NCI-H146 treated with DMSO at 0.1 percent for 48 hours (cell line): Measurements from ENCODE around the gene DTNA.
"Not testable (repeated sequence)": the region's sequence is repeated elsewhere in the genome, so short reads cannot be mapped to it uniquely, and the experiment has no call there.

ENCODE experiments used
- DNase-seq: peaks from one replicate; lab custom pipeline; 2025; ENCODE audit not compliant: unreplicated experiment; lab: John Stamatoyannopoulos, UW

Gene DTNA

GRCh38 chr18:34887881-34888580 lies 177.9 kb downstream of the DTNA start:
- no peak for DNase-seq

- no peak for DNase-seq
These were observed 180.5 kb downstream of the DTNA start for GRCh38 chr18:34890486-34891085.

- DNase-seq = no peak
These were observed 182.3 kb downstream of the DTNA start for GRCh38 chr18:34892379-34892778.

DNA sequence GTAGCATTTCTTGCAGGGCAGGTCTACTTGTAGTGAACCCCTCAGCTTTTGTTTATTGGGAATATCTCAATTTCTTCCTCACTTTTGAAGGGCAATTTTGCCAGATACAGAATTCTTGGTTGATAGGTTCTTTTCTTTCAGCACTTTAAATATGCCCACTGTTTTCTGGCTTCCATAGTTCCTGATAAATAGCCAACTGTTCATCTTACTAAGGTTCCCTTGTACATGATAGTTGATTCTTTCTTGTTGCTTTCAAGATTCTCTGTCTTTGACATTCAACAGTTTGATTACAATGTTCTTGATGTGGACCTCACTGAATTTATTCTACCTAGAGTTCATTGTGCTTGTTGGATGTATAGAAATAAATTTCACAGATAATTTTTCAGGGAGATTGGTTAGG lies 183.1 kb downstream of the DTNA start:
- no peak for DNase-seq

GRCh38 chr18:34901299-34901698 lies 191.2 kb downstream of the DTNA start:
- no peak for DNase-seq

DNA sequence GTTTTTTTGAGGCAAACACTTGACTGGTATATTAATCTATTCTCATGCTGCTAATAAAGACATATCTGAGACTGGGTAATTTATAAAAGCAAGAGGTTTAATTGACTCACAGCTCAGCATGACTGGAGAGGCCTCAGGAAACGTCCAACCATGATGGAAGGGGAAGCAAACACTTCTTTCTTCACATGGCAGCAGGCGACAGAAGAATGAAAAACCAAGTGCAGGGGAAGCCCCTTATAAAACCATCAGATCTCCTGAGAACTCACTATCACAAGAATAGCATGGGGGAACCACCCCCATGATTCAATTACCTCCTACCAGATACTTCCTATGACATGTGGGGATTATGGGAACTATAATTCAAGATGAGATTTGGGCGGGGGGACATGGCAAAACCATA lies 194.9 kb downstream of the DTNA start:
- DNase-seq = no peak

GRCh38 chr18:34906985-34907384 lies 196.9 kb downstream of the DTNA start:
- not testable (repeated sequence) for DNase-seq

- DNase-seq = no peak
These were observed 199.7 kb downstream of the DTNA start for GRCh38 chr18:34909637-34910364.

GRCh38 chr18:34911081-34911480 lies 201.0 kb downstream of the DTNA start:
- no peak for DNase-seq

- no peak for DNase-seq
These were observed 201.7 kb downstream of the DTNA start for GRCh38 chr18:34911661-34912384.

- DNase-seq = no peak
These were observed 204.0 kb downstream of the DTNA start for GRCh38 chr18:34913837-34914661.

GRCh38 chr18:34915046-34915445 lies 204.9 kb downstream of the DTNA start:
- DNase-seq = no peak

GRCh38 chr18:34916539-34916938 lies 206.4 kb downstream of the DTNA start:
- not testable (repeated sequence) for DNase-seq

- DNase-seq = no peak
These were observed 208.8 kb downstream of the DTNA start for GRCh38 chr18:34918856-34919255.

DNA sequence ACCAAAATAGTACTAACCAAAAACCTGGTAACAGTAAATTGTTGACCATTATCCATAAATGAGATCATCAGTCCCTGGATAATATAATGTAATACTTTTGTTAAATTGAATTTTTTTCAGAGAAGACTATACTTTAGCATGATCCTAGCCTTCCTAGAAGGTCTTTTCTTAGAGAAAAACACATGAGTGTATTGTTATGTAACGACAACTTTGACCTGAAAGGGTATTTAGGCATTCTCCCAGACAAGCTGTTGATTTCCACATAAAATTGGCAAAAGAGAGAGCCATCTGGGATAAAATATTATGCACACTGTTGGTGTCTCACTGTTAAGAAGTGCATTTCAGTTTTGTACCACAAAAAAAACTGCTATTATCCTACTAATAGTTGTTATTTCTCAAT lies 211.1 kb downstream of the DTNA start:
- DNase-seq = no peak

DNA sequence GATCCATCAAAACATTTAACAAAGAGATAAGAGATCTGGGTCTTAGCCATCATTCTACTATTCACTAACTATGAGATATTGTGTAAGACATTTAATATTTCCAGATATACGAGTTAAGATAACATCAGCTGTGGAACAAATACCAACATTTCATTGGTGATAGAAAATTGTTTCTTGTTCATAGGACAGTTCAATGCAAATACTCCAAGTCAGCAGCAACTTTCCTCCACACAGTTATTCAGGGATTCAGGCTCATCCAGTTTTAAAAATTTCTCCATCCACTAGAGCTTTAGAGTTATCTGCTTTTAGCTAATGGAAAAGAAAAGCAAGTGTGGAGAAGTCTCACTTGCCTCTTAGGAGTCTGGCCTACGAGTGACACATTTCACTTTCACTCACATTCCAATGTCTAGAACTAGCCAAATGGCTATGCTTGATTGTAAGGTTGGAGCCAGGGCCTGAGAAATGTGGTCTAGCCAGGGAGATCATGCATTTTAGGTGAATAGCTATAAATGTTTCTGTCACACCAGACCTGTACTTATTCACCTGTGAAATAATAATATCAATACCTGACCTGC lies 211.8 kb downstream of the DTNA start:
- no peak for DNase-seq

GRCh38 chr18:34922594-34922993 lies 212.5 kb downstream of the DTNA start:
- DNase-seq = not testable (repeated sequence)

DNA sequence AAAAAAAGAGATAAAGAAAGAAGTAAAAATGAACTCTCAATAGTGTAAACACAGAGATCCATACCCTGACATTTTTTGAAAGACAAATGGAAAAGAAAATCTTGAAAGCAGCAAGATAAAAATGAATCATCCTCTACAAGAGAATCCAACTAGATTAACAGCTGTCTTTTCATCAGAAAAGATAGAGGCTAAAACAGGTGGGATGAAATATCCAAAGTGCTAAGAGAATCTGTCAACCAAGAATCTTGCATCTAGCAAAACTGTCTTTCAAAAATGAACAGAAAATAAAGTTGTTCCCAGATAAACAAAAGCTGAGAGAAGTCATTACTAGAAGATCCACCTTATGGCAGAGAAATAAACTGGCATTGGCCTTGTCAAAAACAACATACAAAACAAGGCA lies 213.8 kb downstream of the DTNA start:
- no peak for DNase-seq

GRCh38 chr18:34926683-34927082 lies 216.6 kb downstream of the DTNA start:
- DNase-seq = no peak

DNA sequence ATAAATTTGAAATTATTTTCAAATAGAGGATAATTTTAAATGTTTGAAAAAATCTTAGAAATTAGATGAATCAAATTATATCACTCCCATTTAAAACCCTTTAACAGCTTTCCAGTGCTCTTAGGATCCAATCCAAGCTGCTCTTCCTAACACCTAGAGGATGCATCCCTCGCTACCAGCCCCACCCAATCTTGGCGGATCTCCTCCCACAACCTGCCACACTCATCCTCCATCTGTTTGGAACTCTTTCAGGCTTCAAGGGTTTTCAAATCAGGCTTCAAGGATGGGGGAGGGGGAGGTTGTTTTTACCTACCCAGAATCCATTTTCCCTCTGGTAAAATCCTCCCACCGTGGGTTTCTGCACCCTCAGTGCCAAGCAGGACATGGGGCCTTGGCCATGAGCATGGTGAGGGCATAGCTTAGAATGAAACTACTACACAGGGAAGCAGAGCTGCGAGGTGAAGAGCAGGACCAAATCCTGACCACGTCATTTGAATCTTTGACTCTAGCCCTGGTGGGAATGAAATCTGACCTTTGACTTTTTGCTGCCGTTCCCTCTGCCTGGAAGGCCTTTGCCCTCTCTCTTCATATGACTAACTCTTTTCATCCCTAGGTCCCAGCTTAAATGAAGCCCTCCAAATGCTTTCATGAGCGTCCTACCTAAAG lies 218.1 kb downstream of the DTNA start:
- DNase-seq = no peak
